ENCODE results near the gene ZNF345.

DNA sequence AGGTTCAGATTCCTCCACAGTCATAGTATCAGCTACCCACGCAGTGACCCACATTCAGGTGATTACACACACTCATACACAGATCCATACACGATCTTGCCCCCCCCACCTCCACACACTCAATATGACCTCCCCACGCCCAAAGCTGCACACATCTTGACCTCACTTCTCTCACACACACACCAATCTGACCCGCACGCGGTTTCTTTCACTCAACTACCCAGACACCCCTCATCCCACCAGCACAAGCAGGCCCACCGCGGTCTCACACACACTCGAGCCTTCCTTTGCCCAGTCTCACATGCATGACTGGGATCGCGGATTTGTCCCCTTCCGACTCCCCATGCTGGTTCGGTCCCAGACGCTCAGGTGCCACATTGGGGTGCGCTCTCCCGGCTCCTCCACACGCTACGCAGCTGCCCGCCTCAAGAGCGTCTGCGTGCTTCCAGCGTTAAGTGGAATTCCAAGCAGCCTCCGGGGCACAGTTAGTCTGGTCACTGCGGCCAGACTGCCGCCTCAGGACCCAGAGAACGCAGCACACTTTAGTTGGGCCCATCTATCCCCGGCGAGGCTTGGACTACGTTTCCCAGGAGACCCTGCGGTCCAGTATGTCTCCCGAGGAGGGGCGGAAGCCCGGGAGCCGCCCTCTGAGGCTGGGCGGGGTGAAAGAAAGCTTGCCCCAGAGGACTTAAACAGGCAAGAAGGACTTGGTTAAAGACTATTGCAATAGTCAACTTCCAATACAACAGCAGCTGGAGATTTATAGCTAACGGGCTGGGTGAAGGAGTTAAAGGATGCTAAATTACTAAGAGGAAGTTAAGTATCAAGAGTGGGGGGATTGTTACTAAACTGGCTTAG, 746 bp upstream of the ZNF345 start:
- TF ChIP-seq, protein P1, sequence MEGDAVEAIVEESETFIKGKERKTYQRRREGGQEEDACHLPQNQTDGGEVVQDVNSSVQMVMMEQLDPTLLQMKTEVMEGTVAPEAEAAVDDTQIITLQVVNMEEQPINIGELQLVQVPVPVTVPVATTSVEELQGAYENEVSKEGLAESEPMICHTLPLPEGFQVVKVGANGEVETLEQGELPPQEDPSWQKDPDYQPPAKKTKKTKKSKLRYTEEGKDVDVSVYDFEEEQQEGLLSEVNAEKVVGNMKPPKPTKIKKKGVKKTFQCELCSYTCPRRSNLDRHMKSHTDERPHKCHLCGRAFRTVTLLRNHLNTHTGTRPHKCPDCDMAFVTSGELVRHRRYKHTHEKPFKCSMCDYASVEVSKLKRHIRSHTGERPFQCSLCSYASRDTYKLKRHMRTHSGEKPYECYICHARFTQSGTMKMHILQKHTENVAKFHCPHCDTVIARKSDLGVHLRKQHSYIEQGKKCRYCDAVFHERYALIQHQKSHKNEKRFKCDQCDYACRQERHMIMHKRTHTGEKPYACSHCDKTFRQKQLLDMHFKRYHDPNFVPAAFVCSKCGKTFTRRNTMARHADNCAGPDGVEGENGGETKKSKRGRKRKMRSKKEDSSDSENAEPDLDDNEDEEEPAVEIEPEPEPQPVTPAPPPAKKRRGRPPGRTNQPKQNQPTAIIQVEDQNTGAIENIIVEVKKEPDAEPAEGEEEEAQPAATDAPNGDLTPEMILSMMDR (IDR thresholded peaks at IDR 0.05; ENCODE audit: insufficient read depth, low read depth, low read length): no peak
- no peak for TF ChIP-seq EZH2 (IDR thresholded peaks at IDR 0.05; ENCODE audit: insufficient read depth, low read length)
